HEK293 (cell line): ENCODE results near the gene ASPDH.
A peak's percentile ranks its signal among the peaks of the same experiment; 100 is the strongest.

Source experiments
- CTCF ChIA-PET: fragments of 350-600 bp; formaldehyde crosslinking; extraction: SDS; loops from one replicate; lab custom pipeline; 2021; ENCODE audit warnings: antibody characterized with exemption; lab: Yijun Ruan, JAX
- POLR2A ChIA-PET: fragments of 300-600 bp; formaldehyde crosslinking; extraction: SDS; loops from one replicate; lab custom pipeline; 2020; ENCODE audit warnings: antibody characterized with exemption, inconsistent platforms; lab: Yijun Ruan, JAX
- H3K27ac ChIP-seq: fragments of 200-500 bp; sonication (Bioruptor generic); 2 replicates; pipeline ENCODE4 v1.5.1; 2014; ENCODE audit warnings: low read depth, low read length, control low read depth, inconsistent platforms; ENCODE audit errors: extremely low read depth
- H3K36me3 ChIP-seq, 2 experiments: fragments of 200-500 bp in 1 of 2; sonication (Bioruptor generic) in 1 of 2; 1 replicate in 1 of 2; 2 replicates in 1 of 2; pipeline ENCODE4 v1.5.1; 2014 to 2017; ENCODE audit warnings: inconsistent platforms in 2 of 2, low read length in 2 of 2; ENCODE audit not compliant: control insufficient read depth in 2 of 2, insufficient read depth in 1 of 2
- H3K4me1 ChIP-seq: fragments of 200-500 bp; sonication (Bioruptor generic); 2 replicates; pipeline ENCODE4 v1.5.1; 2014; ENCODE audit warnings: mild to moderate bottlenecking, low read length, inconsistent platforms; ENCODE audit not compliant: control insufficient read depth, insufficient read depth
- H3K4me3 ChIP-seq: 2 replicates; pipeline ENCODE4 v1.5.1; 2011; ENCODE audit warnings: low read depth, mild to moderate bottlenecking, control low read depth, low read length, moderate library complexity
- H3K9me3 ChIP-seq: fragments of 200-500 bp; sonication (Bioruptor generic); 2 replicates; pipeline ENCODE4 v1.5.1; 2014; ENCODE audit warnings: low read depth, low read length, inconsistent platforms; ENCODE audit not compliant: control insufficient read depth, insufficient read depth
- AEBP2 ChIP-seq: fragments of 450-650 bp; formaldehyde crosslinking; IDR thresholded peaks from 2 replicates; pipeline ENCODE4 v1.5.1; 2016; ENCODE audit warnings: missing biosample characterization, missing genetic modification characterization, borderline replicate concordance
- EGR2 ChIP-seq: fragments of 450-650 bp; formaldehyde crosslinking; IDR thresholded peaks from 2 replicates; pipeline ENCODE4 v1.5.1; 2016; ENCODE audit warnings: low read depth, missing biosample characterization, missing genetic modification characterization
- HOXC10 ChIP-seq: sonication (generic); formaldehyde crosslinking; IDR thresholded peaks from 2 replicates; pipeline ENCODE4 v1.8.1; 2023; ENCODE audit warnings: mild to moderate bottlenecking, missing genetic modification reagents
- SCRT1 ChIP-seq: fragments of 450-650 bp; formaldehyde crosslinking; IDR thresholded peaks from 2 replicates; pipeline ENCODE4 v1.5.1; 2016; ENCODE audit warnings: missing biosample characterization, missing genetic modification characterization, borderline replicate concordance
- WT1 ChIP-seq: fragments of 450-650 bp; formaldehyde crosslinking; IDR thresholded peaks from 2 replicates; pipeline ENCODE4 v1.5.1; 2016; ENCODE audit warnings: missing biosample characterization, missing genetic modification characterization
- ZNF112 ChIP-seq: fragments of 450-650 bp; formaldehyde crosslinking; IDR thresholded peaks from 2 replicates; pipeline ENCODE4 v1.5.0; 2017; ENCODE audit warnings: missing biosample characterization, missing genetic modification characterization
- ZNF169 ChIP-seq: fragments of 450-650 bp; formaldehyde crosslinking; IDR thresholded peaks from 2 replicates; pipeline ENCODE4 v1.5.1; 2016; ENCODE audit warnings: missing biosample characterization, missing genetic modification characterization
- ZNF223 ChIP-seq: fragments of 450-650 bp; formaldehyde crosslinking; IDR thresholded peaks from 2 replicates; pipeline ENCODE4 v1.5.1; 2016; ENCODE audit warnings: missing biosample characterization, missing genetic modification characterization
- ZNF23 ChIP-seq: fragments of 450-650 bp; formaldehyde crosslinking; IDR thresholded peaks from 2 replicates; pipeline ENCODE4 v1.5.1; 2016; ENCODE audit warnings: missing biosample characterization, missing genetic modification characterization, borderline replicate concordance
- ZNF335 ChIP-seq: fragments of 450-650 bp; formaldehyde crosslinking; conservative IDR thresholded peaks from 2 replicates; pipeline ENCODE4 v1.5.1; 2016; ENCODE audit warnings: missing biosample characterization, missing genetic modification characterization
- ZNF404 ChIP-seq: fragments of 450-650 bp; formaldehyde crosslinking; IDR thresholded peaks from 2 replicates; pipeline ENCODE4 v1.5.1; 2017; ENCODE audit warnings: missing biosample characterization, missing genetic modification characterization
- ZNF433 ChIP-seq: fragments of 450-650 bp; formaldehyde crosslinking; IDR thresholded peaks from 2 replicates; pipeline ENCODE4 v1.5.1; 2016; ENCODE audit warnings: missing biosample characterization, missing genetic modification characterization, low read depth
- ZNF513 ChIP-seq: fragments of 450-650 bp; IDR thresholded peaks from 2 replicates; pipeline ENCODE4 v1.5.1; 2018; ENCODE audit warnings: missing biosample characterization, missing genetic modification characterization
- ZNF529 ChIP-seq: fragments of 450-650 bp; formaldehyde crosslinking; IDR thresholded peaks from 2 replicates; pipeline ENCODE4 v1.5.1; 2017; ENCODE audit warnings: missing genetic modification characterization, missing biosample characterization; ENCODE audit not compliant: insufficient replicate concordance
- ZNF558 ChIP-seq: fragments of 450-650 bp; formaldehyde crosslinking; IDR thresholded peaks from 2 replicates; pipeline ENCODE4 v1.5.1; 2016; ENCODE audit warnings: missing biosample characterization, missing genetic modification characterization
- ZNF585B ChIP-seq: fragments of 450-650 bp; formaldehyde crosslinking; IDR thresholded peaks from 2 replicates; pipeline ENCODE4 v1.5.1; 2016; ENCODE audit warnings: missing biosample characterization, missing genetic modification characterization
- ZXDB ChIP-seq: fragments of 450-650 bp; formaldehyde crosslinking; IDR thresholded peaks from 2 replicates; pipeline ENCODE4 v1.5.1; 2016; ENCODE audit warnings: missing biosample characterization, missing genetic modification characterization
- TF ChIP-seq, protein P1 (sequence below): fragments of 450-650 bp; IDR thresholded peaks from 2 replicates; pipeline ENCODE4 v1.5.1; 2018; ENCODE audit warnings: missing biosample characterization, mild to moderate bottlenecking, missing genetic modification characterization
- TF ChIP-seq, protein P2 (sequence below): fragments of 450-650 bp; formaldehyde crosslinking; IDR thresholded peaks from 2 replicates; pipeline ENCODE4 v1.5.1; 2016; ENCODE audit warnings: missing biosample characterization, missing genetic modification characterization
- TF ChIP-seq, protein P3 (sequence below): fragments of 450-650 bp; formaldehyde crosslinking; IDR thresholded peaks from 2 replicates; pipeline ENCODE4 v1.5.1; 2017; ENCODE audit warnings: missing biosample characterization, missing genetic modification characterization
- TF ChIP-seq, protein P4 (sequence below): fragments of 450-650 bp; formaldehyde crosslinking; IDR thresholded peaks from 2 replicates; pipeline ENCODE4; 2016; ENCODE audit warnings: missing biosample characterization, missing genetic modification characterization
- TF ChIP-seq, protein P5 (sequence below): fragments of 450-650 bp; formaldehyde crosslinking; IDR thresholded peaks from 2 replicates; pipeline ENCODE4 v1.5.1; 2016; ENCODE audit warnings: missing biosample characterization, missing genetic modification characterization

Gene ASPDH

GRCh38 chr19:50551034-50551714, 37.5 kb upstream of the ASPDH start:
- no peak overlapping the region for H3K4me3 ChIP-seq
- ChIA-PET CTCF (interaction anchor here (12.9 kb wide), 1 partner anchor 14 kb away, joined by 210 read pairs; no protein-coding TSS in a partner anchor), POLR2A (no interaction called here)
- no peak overlapping the region for H3K27ac ChIP-seq
- no peaks in the 10 kb centered on the region for H3K9me3 ChIP-seq
- no peak for TF ChIP-seq ZNF585B (tag by site-specific recombination)
- no peak for TF ChIP-seq ZNF433 (tag by site-specific recombination)
- TF ChIP-seq, protein P1, sequence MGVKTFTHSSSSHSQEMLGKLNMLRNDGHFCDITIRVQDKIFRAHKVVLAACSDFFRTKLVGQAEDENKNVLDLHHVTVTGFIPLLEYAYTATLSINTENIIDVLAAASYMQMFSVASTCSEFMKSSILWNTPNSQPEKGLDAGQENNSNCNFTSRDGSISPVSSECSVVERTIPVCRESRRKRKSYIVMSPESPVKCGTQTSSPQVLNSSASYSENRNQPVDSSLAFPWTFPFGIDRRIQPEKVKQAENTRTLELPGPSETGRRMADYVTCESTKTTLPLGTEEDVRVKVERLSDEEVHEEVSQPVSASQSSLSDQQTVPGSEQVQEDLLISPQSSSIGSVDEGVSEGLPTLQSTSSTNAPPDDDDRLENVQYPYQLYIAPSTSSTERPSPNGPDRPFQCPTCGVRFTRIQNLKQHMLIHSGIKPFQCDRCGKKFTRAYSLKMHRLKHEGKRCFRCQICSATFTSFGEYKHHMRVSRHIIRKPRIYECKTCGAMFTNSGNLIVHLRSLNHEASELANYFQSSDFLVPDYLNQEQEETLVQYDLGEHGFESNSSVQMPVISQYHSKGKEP (tag by site-specific recombination): no peak
- TF ChIP-seq, protein P2, sequence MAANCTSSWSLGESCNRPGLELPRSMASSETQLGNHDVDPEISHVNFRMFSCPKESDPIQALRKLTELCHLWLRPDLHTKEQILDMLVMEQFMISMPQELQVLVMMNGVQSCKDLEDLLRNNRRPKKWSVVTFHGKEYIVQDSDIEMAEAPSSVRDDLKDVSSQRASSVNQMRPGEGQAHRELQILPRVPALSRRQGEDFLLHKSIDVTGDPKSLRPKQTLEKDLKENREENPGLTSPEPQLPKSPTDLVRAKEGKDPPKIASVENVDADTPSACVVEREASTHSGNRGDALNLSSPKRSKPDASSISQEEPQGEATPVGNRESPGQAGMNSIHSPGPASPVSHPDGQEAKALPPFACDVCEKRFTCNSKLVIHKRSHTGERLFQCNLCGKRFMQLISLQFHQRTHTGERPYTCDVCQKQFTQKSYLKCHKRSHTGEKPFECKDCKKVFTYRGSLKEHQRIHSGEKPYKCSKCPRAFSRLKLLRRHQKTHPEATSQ (tag by site-specific recombination): no peak
- TF ChIP-seq ZNF558: no peak
- peak; percentile 45; the same call in 1 of the 2 replicates for TF ChIP-seq EGR2 (tag by site-specific recombination)
- no peak for TF ChIP-seq SCRT1
- no peaks in the 10 kb centered on the region; the same call in 1 of the 2 replicates for H3K4me1 ChIP-seq
- H3K36me3 ChIP-seq: no peaks in the 10 kb centered on the region

GRCh38 chr19:50550594-50550966, 36.9 kb upstream of the ASPDH start:
- no peak for TF ChIP-seq HOXC10 (CRISPR knock-in tag)
- no peak for TF ChIP-seq ZNF223 (tag by site-specific recombination)
- TF ChIP-seq WT1 (tag by site-specific recombination): no peak
- no peak for TF ChIP-seq ZNF335 (tag by site-specific recombination)
- TF ChIP-seq, protein P3, sequence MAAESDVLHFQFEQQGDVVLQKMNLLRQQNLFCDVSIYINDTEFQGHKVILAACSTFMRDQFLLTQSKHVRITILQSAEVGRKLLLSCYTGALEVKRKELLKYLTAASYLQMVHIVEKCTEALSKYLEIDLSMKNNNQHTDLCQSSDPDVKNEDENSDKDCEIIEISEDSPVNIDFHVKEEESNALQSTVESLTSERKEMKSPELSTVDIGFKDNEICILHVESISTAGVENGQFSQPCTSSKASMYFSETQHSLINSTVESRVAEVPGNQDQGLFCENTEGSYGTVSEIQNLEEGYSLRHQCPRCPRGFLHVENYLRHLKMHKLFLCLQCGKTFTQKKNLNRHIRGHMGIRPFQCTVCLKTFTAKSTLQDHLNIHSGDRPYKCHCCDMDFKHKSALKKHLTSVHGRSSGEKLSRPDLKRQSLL: no peak
- TF ChIP-seq ZNF404 (tag by site-specific recombination): no peak
- no peak for TF ChIP-seq AEBP2 (tag by site-specific recombination)
- TF ChIP-seq ZNF513 (tag by site-specific recombination): no peak
- TF ChIP-seq, protein P4, sequence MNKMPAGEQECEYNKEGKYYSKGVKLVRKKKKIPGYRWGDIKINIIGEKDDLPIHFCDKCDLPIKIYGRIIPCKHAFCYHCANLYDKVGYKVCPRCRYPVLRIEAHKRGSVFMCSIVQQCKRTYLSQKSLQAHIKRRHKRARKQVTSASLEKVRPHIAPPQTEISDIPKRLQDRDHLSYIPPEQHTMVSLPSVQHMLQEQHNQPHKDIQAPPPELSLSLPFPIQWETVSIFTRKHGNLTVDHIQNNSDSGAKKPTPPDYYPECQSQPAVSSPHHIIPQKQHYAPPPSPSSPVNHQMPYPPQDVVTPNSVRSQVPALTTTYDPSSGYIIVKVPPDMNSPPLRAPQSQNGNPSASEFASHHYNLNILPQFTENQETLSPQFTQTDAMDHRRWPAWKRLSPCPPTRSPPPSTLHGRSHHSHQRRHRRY (tag by site-specific recombination): no peak
- TF ChIP-seq ZXDB (tag by site-specific recombination): no peak
- no peak for TF ChIP-seq ZNF529
- TF ChIP-seq, protein P5, sequence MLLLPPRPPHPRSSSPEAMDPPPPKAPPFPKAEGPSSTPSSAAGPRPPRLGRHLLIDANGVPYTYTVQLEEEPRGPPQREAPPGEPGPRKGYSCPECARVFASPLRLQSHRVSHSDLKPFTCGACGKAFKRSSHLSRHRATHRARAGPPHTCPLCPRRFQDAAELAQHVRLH (tag by site-specific recombination): no peak
- no peak for TF ChIP-seq ZNF23 (tag by site-specific recombination)
- TF ChIP-seq ZNF169 (tag by site-specific recombination): no peak
- TF ChIP-seq ZNF112 (tag by site-specific recombination): no peak
- POLR2A ChIA-PET: no interaction called here
- CTCF ChIA-PET: interaction anchor here (1.4 kb wide), 1 partner anchor 13 kb away, joined by 11 read pairs; no protein-coding TSS in a partner anchor

More at GRCh38 chr19:50550594-50550966, 36.9 kb upstream of the ASPDH start:
- H3K4me3 ChIP-seq: no peak overlapping the region
- H3K9me3 ChIP-seq: no peaks in the 10 kb centered on the region
- no peak overlapping the region for H3K27ac ChIP-seq
- no peaks in the 10 kb centered on the region; the same call in 1 of the 2 replicates for H3K4me1 ChIP-seq
- no peaks in the 10 kb centered on the region for H3K36me3 ChIP-seq
